ENCODE results near the gene ACTA2.

Gene ACTA2

GRCh38 chr10:88952647-88953111 is at the start of gene ACTA2:
ACTA2 (minus strand) TSS chr10:88952773; CDS start chr10:88948930, 3,843 bp downstream.
- peaks cover 15% of the 10 kb centered on the region for H3K36me3 ChIP-seq (ENCODE audit: insufficient read depth, low read length)
- peaks cover 30% of the 10 kb centered on the region for H3K4me1 ChIP-seq (ENCODE audit: insufficient read depth, low read length)
- peak within 1 kb of the TSS; percentile 93 for H3K27ac ChIP-seq (ENCODE audit: low read depth, low read length)
- peak within 1 kb of the TSS; percentile 58 to 87 for H3K4me3 ChIP-seq (ENCODE audit: low read depth in 1 of 2, low read length in 2 of 2)
- no peaks in the 10 kb centered on the region for H3K27me3 ChIP-seq (ENCODE audit: control insufficient read depth in 1 of 2, insufficient read depth in 2 of 2, low read length in 2 of 2)
- peak within 1 kb of the TSS; percentile 94 for H3K9ac ChIP-seq (ENCODE audit: low read length)
- H3K9me3 ChIP-seq (ENCODE audit: low read length) = no peaks in the 10 kb centered on the region

GRCh38 chr10:89001729-89002072 is 49.1 kb upstream of the ACTA2 start:
- Histone ChIP-seq H3K27ac (ENCODE audit: low read depth, low read length) (no peak overlapping the region), H3K4me3 (ENCODE audit: low read depth in 1 of 2, low read length in 2 of 2) (peak overlapping the region in 1 of 2 donors; percentile 0), H3K27me3 (ENCODE audit: control insufficient read depth in 1 of 2, insufficient read depth in 2 of 2, low read length in 2 of 2) (no peaks in the 10 kb centered on the region), H3K9ac (ENCODE audit: low read length) (no peak overlapping the region), H3K36me3 (ENCODE audit: insufficient read depth, low read length) (peaks cover 13% of the 10 kb centered on the region), H3K4me1 (ENCODE audit: insufficient read depth, low read length) (peaks cover 18% of the 10 kb centered on the region), H3K9me3 (ENCODE audit: low read length) (no peaks in the 10 kb centered on the region)

- Histone ChIP-seq H3K27ac (ENCODE audit: low read depth, low read length) (no peak overlapping the region), H3K36me3 (ENCODE audit: insufficient read depth, low read length) (peaks cover 13% of the 10 kb centered on the region), H3K9me3 (ENCODE audit: low read length) (no peaks in the 10 kb centered on the region), H3K9ac (ENCODE audit: low read length) (no peak overlapping the region), H3K4me1 (ENCODE audit: insufficient read depth, low read length) (peaks cover 18% of the 10 kb centered on the region), H3K4me3 (ENCODE audit: low read depth in 1 of 2, low read length in 2 of 2) (peak overlapping the region in 1 of 2 donors; percentile 0), H3K27me3 (ENCODE audit: control insufficient read depth in 1 of 2, insufficient read depth in 2 of 2, low read length in 2 of 2) (no peaks in the 10 kb centered on the region)
Measured at GRCh38 chr10:89001024-89001728, 48.6 kb upstream of the ACTA2 start.

GRCh38 chr10:88999625-89000024 is 47.1 kb upstream of the ACTA2 start:
- peaks cover 13% of the 10 kb centered on the region for H3K36me3 ChIP-seq (ENCODE audit: insufficient read depth, low read length)
- H3K4me3 ChIP-seq (ENCODE audit: low read depth in 1 of 2, low read length in 2 of 2) = no peak overlapping the region
- H3K27ac ChIP-seq (ENCODE audit: low read depth, low read length) = no peak overlapping the region
- H3K9ac ChIP-seq (ENCODE audit: low read length) = no peak overlapping the region
- H3K9me3 ChIP-seq (ENCODE audit: low read length) = no peaks in the 10 kb centered on the region
- peaks cover 18% of the 10 kb centered on the region for H3K4me1 ChIP-seq (ENCODE audit: insufficient read depth, low read length)
- H3K27me3 ChIP-seq (ENCODE audit: control insufficient read depth in 1 of 2, insufficient read depth in 2 of 2, low read length in 2 of 2) = no peaks in the 10 kb centered on the region

- Histone ChIP-seq H3K36me3 (ENCODE audit: insufficient read depth, low read length) (no peaks in the 10 kb centered on the region), H3K27ac (ENCODE audit: low read depth, low read length) (no peak overlapping the region), H3K9me3 (ENCODE audit: low read length) (no peaks in the 10 kb centered on the region), H3K4me1 (ENCODE audit: insufficient read depth, low read length) (peaks cover 19% of the 10 kb centered on the region), H3K4me3 (ENCODE audit: low read depth in 1 of 2, low read length in 2 of 2) (no peak overlapping the region), H3K9ac (ENCODE audit: low read length) (no peak overlapping the region), H3K27me3 (ENCODE audit: control insufficient read depth in 1 of 2, insufficient read depth in 2 of 2, low read length in 2 of 2) (no peaks in the 10 kb centered on the region)
Measured at GRCh38 chr10:88996927-88997326, 44.4 kb upstream of the ACTA2 start.

GRCh38 chr10:88995156-88995876 is 42.7 kb upstream of the ACTA2 start:
- peaks cover 11% of the 10 kb centered on the region for H3K4me1 ChIP-seq (ENCODE audit: insufficient read depth, low read length)
- H3K4me3 ChIP-seq (ENCODE audit: low read depth in 1 of 2, low read length in 2 of 2) = peak overlapping the region in 1 of 2 donors; percentile 17
- H3K9me3 ChIP-seq (ENCODE audit: low read length) = no peaks in the 10 kb centered on the region
- no peaks in the 10 kb centered on the region for H3K27me3 ChIP-seq (ENCODE audit: control insufficient read depth in 1 of 2, insufficient read depth in 2 of 2, low read length in 2 of 2)
- H3K9ac ChIP-seq (ENCODE audit: low read length) = no peak overlapping the region
- H3K36me3 ChIP-seq (ENCODE audit: insufficient read depth, low read length) = no peaks in the 10 kb centered on the region
- H3K27ac ChIP-seq (ENCODE audit: low read depth, low read length) = no peak overlapping the region

GRCh38 chr10:88994019-88994418 is 41.4 kb upstream of the ACTA2 start:
- Histone ChIP-seq H3K36me3 (ENCODE audit: insufficient read depth, low read length) (no peaks in the 10 kb centered on the region), H3K27me3 (ENCODE audit: control insufficient read depth in 1 of 2, insufficient read depth in 2 of 2, low read length in 2 of 2) (no peaks in the 10 kb centered on the region), H3K27ac (ENCODE audit: low read depth, low read length) (no peak overlapping the region), H3K4me3 (ENCODE audit: low read depth in 1 of 2, low read length in 2 of 2) (no peak overlapping the region), H3K9me3 (ENCODE audit: low read length) (no peaks in the 10 kb centered on the region), H3K4me1 (ENCODE audit: insufficient read depth, low read length) (peaks cover 21% of the 10 kb centered on the region), H3K9ac (ENCODE audit: low read length) (no peak overlapping the region)

GRCh38 chr10:88992921-88993524 is 40.5 kb upstream of the ACTA2 start:
- peak overlapping the region; percentile 19 for H3K27ac ChIP-seq (ENCODE audit: low read depth, low read length)
- H3K36me3 ChIP-seq (ENCODE audit: insufficient read depth, low read length) = no peaks in the 10 kb centered on the region
- H3K4me3 ChIP-seq (ENCODE audit: low read depth in 1 of 2, low read length in 2 of 2) = peak overlapping the region; percentile 8 to 41
- H3K27me3 ChIP-seq (ENCODE audit: control insufficient read depth in 1 of 2, insufficient read depth in 2 of 2, low read length in 2 of 2) = no peaks in the 10 kb centered on the region
- H3K9ac ChIP-seq (ENCODE audit: low read length) = no peak overlapping the region
- peaks cover 21% of the 10 kb centered on the region for H3K4me1 ChIP-seq (ENCODE audit: insufficient read depth, low read length)
- no peaks in the 10 kb centered on the region for H3K9me3 ChIP-seq (ENCODE audit: low read length)

- Histone ChIP-seq H3K9ac (ENCODE audit: low read length) (peak overlapping the region; percentile 86), H3K4me1 (ENCODE audit: insufficient read depth, low read length) (peaks cover 18% of the 10 kb centered on the region), H3K36me3 (ENCODE audit: insufficient read depth, low read length) (no peaks in the 10 kb centered on the region)
Measured at GRCh38 chr10:88991899-88992320, 39.3 kb upstream of the ACTA2 start.

GRCh38 chr10:88991161-88991898 is 38.8 kb upstream of the ACTA2 start:
- H3K9me3 ChIP-seq (ENCODE audit: low read length) = no peaks in the 10 kb centered on the region
- H3K4me1 ChIP-seq (ENCODE audit: insufficient read depth, low read length) = peaks cover 21% of the 10 kb centered on the region
- H3K27ac ChIP-seq (ENCODE audit: low read depth, low read length) = peak overlapping the region; percentile 80
- H3K36me3 ChIP-seq (ENCODE audit: insufficient read depth, low read length) = no peaks in the 10 kb centered on the region
- peak overlapping the region; percentile 75 to 98 for H3K4me3 ChIP-seq (ENCODE audit: low read depth in 1 of 2, low read length in 2 of 2)
- H3K9ac ChIP-seq (ENCODE audit: low read length) = peak overlapping the region; percentile 86
- no peaks in the 10 kb centered on the region for H3K27me3 ChIP-seq (ENCODE audit: control insufficient read depth in 1 of 2, insufficient read depth in 2 of 2, low read length in 2 of 2)

More at GRCh38 chr10:88991899-88992320, 39.3 kb upstream of the ACTA2 start:
- no peaks in the 10 kb centered on the region for H3K9me3 ChIP-seq (ENCODE audit: low read length)
- H3K4me3 ChIP-seq (ENCODE audit: low read depth in 1 of 2, low read length in 2 of 2) = peak overlapping the region; percentile 75 to 98
- H3K27me3 ChIP-seq (ENCODE audit: control insufficient read depth in 1 of 2, insufficient read depth in 2 of 2, low read length in 2 of 2) = no peaks in the 10 kb centered on the region
- peak overlapping the region; percentile 80 for H3K27ac ChIP-seq (ENCODE audit: low read depth, low read length)

Measured in muscle layer of colon (tissue), 2 donors.